ENCODE data around the gene CFAP90. TPM values are rescaled to one million over a fixed set of nuclear protein-coding genes. Genes with fewer than 3 reads are reported as not detected.

The CFAP90 gene
- total and polyA plus RNA-seq, 2 of the 8 experiments (the other 6 are each of a cell fraction or from before 2014, with no cell fraction given): 0.39 to 0.92 TPM

DNA sequence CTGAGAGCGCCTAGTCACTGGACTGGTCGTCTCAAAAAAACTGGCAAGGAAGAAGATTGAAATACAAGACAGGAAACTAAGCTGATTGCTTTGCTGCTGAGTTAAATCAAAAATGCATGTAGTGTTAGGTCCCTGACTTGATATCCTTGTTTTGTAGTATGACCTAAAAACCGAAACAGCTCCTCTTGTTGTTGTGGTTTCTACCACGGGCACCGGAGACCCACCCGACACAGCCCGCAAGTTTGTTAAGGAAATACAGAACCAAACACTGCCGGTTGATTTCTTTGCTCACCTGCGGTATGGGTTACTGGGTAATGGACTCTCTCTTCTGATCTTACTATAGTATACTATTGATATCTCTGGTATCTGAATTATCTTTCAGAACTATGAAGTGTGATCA, 22.3 kb upstream of the CFAP90 start:
- Histone ChIP-seq H3K23me2 (ENCODE audit: low read depth, low read length) (peaks cover 7% of the 10 kb centered on the region), H2BK12ac (ENCODE audit: low read depth, low read length) (no peak overlapping the region), H3K9me3 (ENCODE audit: insufficient read depth in 2 of 2, low read depth in 1 of 2, low read length in 1 of 2) (no peaks in the 10 kb centered on the region), H3K4me1 (replicated peaks in 1 of 4; ENCODE audit: control insufficient read depth in 3 of 4, insufficient read depth in 4 of 4, low read length in 3 of 4) (peaks cover 0 to 2% (median 0%) of the 10 kb centered on the region in 4 experiments; a peak in 2 of 7 replicates), H2BK120ac (replicated peaks; ENCODE audit: low read depth, low read length) (no peak overlapping the region), H3K18ac (ENCODE audit: extremely low read depth, low read length) (no peak overlapping the region), H3K4me2 (ENCODE audit: insufficient read depth in 1 of 2, low read depth in 2 of 2, low read length in 2 of 2) (no peak overlapping the region), H2AFZ (ENCODE audit: low read length) (no peak overlapping the region), H4K8ac (ENCODE audit: extremely low read depth, insufficient read depth, low read length) (no peak overlapping the region), H3K23ac (ENCODE audit: insufficient read length) (no peak overlapping the region), H4K91ac (replicated peaks; ENCODE audit: insufficient read length, low read length) (no peak overlapping the region), H3K9ac (replicated peaks in 1 of 4; ENCODE audit: extremely low read depth in 1 of 4, low read depth in 3 of 4, low read length in 3 of 4) (no peak overlapping the region), H3K4ac (replicated peaks; ENCODE audit: insufficient read length, low read depth, low read length) (no peak overlapping the region), H2BK5ac (ENCODE audit: low read depth, low read length) (no peak overlapping the region), H2BK15ac (ENCODE audit: low read length) (no peak overlapping the region), H4K5ac (ENCODE audit: insufficient read length, low read depth, low read length) (no peak overlapping the region), H3K27ac (ENCODE audit: low read depth, low read length) (no peak overlapping the region), H3K4me3 (ENCODE audit: extremely low read depth in 1 of 4, insufficient read depth in 2 of 4, low read depth in 3 of 4, low read length in 4 of 4) (no peak overlapping the region), H3K27me3 (replicated peaks in 1 of 4; ENCODE audit: control insufficient read depth in 3 of 4, extremely low read depth in 1 of 4, insufficient read depth in 3 of 4, low read length in 3 of 4) (no peaks in the 10 kb centered on the region), H3K79me1 (ENCODE audit: low read depth, low read length) (peaks cover 8% of the 10 kb centered on the region), H4K20me1 (replicated peaks in 1 of 2; ENCODE audit: control insufficient read depth in 1 of 2, insufficient read depth in 2 of 2, low read length in 2 of 2) (peaks cover 9 to 15% of the 10 kb centered on the region in 2 experiments), H3K14ac (ENCODE audit: insufficient read length) (no peak overlapping the region), H3K56ac (replicated peaks; ENCODE audit: insufficient read length, low read depth, low read length) (no peak overlapping the region), H3K36me3 (ENCODE audit: control insufficient read depth in 2 of 4, insufficient read depth in 4 of 4, low read length in 3 of 4) (peaks cover 8 to 49% (median 28%) of the 10 kb centered on the region in 4 experiments), H2BK20ac (ENCODE audit: low read length) (no peak overlapping the region), H2AK5ac (ENCODE audit: low read depth, low read length) (no peak overlapping the region), H3K79me2 (ENCODE audit: control insufficient read depth in 1 of 2, insufficient read depth in 2 of 2, low read length in 2 of 2) (peaks cover 20 to 60% of the 10 kb centered on the region in 2 experiments)
- ChIA-PET POLR2A (ENCODE audit: partially characterized antibody) (interaction anchor here (1.0 kb wide), 1 partner anchor 8 kb away, joined by 3 read pairs; no protein-coding TSS in a partner anchor), CTCF (ENCODE audit: partially characterized antibody) (interaction anchor here (1.4 to 5.4 kb wide), 3 partner anchors 13 to 55 kb away, joined by 4 to 25 read pairs (median 12); no protein-coding TSS in a partner anchor)
- DNase-seq (ENCODE audit: low read depth in 1 of 2, low spot score in 2 of 2): no peak
- FAIRE-seq: no peak
- WGBS, 2 experiments (ENCODE audit: extremely low coverage in 1 of 2, insufficient coverage in 1 of 2, insufficient read length in 1 of 2, insufficient replicate concordance in 2 of 2, low coverage in 1 of 2, low lambda C conversion rate in 2 of 2, missing lambda C conversion rate in 1 of 2): 91% methylated on average over 9 of the region's 9 CpGs; no CpG with 5 or more reads in 1 of the 2 experiments
- TF ChIP-seq RBBP5 (IDR thresholded peaks at IDR 0.05; ENCODE audit: borderline replicate concordance, low read depth, low read length) (no peak), SRF (IDR thresholded peaks at IDR 0.05; ENCODE audit: low read depth, low read length) (no peak), TBP (IDR thresholded peaks at IDR 0.05; ENCODE audit: low read depth, low read length) (no peak), SAP30 (IDR thresholded peaks at IDR 0.05; ENCODE audit: insufficient read depth, insufficient replicate concordance, low read length) (no peak), EZH2 (IDR thresholded peaks at IDR 0.05; ENCODE audit: low read depth, low read length, severe bottlenecking) (no peak), KDM5A (IDR thresholded peaks at IDR 0.05; ENCODE audit: low read length) (no peak), SIN3A (conservative IDR thresholded peaks at IDR 0.05 in 1 of 2, IDR thresholded peaks at IDR 0.05 in 1 of 2; ENCODE audit: low read depth in 1 of 2, low read length in 2 of 2) (no peak), SP1 (IDR thresholded peaks at IDR 0.05; ENCODE audit: low read depth, low read length) (no peak)
- TF ChIP-seq, protein P1, sequence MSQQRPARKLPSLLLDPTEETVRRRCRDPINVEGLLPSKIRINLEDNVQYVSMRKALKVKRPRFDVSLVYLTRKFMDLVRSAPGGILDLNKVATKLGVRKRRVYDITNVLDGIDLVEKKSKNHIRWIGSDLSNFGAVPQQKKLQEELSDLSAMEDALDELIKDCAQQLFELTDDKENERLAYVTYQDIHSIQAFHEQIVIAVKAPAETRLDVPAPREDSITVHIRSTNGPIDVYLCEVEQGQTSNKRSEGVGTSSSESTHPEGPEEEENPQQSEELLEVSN (IDR thresholded peaks at IDR 0.05): no peak
- TF ChIP-seq, protein P2, sequence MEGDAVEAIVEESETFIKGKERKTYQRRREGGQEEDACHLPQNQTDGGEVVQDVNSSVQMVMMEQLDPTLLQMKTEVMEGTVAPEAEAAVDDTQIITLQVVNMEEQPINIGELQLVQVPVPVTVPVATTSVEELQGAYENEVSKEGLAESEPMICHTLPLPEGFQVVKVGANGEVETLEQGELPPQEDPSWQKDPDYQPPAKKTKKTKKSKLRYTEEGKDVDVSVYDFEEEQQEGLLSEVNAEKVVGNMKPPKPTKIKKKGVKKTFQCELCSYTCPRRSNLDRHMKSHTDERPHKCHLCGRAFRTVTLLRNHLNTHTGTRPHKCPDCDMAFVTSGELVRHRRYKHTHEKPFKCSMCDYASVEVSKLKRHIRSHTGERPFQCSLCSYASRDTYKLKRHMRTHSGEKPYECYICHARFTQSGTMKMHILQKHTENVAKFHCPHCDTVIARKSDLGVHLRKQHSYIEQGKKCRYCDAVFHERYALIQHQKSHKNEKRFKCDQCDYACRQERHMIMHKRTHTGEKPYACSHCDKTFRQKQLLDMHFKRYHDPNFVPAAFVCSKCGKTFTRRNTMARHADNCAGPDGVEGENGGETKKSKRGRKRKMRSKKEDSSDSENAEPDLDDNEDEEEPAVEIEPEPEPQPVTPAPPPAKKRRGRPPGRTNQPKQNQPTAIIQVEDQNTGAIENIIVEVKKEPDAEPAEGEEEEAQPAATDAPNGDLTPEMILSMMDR (IDR thresholded peaks at IDR 0.05; ENCODE audit: control extremely low read depth in 1 of 3, insufficient read depth in 1 of 3, low read depth in 1 of 3, low read length in 3 of 3): no peak
